Measurements from ENCODE around the gene TAX1BP1.
A peak's percentile ranks its signal among the peaks of the same experiment; 100 is the strongest.
"Not testable (repeated sequence)": the region's sequence is repeated elsewhere in the genome, so short reads cannot be mapped to it uniquely, and the experiment has no call there.

TAX1BP1 gene

GRCh38 chr7:27737616-27738015 lies 2.3 kb upstream of the TAX1BP1 start:
- DNase-seq (ENCODE audit: extremely low read depth in 1 of 2, low read depth in 1 of 2) = no peak

DNA sequence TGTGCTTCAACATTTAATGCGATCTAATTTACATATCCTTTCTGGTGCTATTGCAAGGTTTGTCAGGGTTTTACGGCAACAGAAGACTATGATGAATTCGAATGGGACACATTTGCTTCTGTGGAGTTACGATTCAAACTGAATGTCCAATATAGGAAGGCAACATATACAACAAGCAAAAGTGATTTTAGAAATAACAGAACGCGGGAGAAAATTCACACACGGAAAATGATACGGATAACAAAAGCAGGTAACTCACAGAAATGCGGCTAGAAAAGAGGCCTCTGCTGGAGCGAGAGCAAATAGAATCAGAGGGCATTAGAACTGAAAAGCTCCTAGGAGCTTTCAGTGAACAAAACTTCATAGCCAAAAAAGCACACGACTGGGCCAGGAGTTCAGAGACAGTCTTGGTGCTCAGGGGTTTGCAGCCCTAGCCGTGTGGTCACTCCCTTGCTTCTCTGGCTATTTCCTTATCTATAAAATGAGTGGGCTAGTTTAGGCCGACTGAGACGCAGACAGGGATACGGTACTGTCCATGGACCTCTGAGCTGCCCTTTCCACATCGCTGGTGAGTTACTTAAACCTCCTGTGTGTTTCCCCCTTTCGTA lies 557 bp upstream of the TAX1BP1 start:
- no peak for DNase-seq (ENCODE audit: extremely low read depth in 1 of 2, low read depth in 1 of 2)

GRCh38 chr7:27740449-27741086 lies 606 bp downstream of the TAX1BP1 start:
- peak; percentile 41 to 72 for DNase-seq (ENCODE audit: extremely low read depth in 1 of 2, low read depth in 1 of 2)

- not testable (repeated sequence) for DNase-seq (ENCODE audit: extremely low read depth in 1 of 2, low read depth in 1 of 2)
Observed at GRCh38 chr7:27742091-27742710, 2.2 kb downstream of the TAX1BP1 start.

- DNase-seq (ENCODE audit: extremely low read depth in 1 of 2, low read depth in 1 of 2) = no peak
Observed at GRCh38 chr7:27745064-27745583, 5.2 kb downstream of the TAX1BP1 start.

DNA sequence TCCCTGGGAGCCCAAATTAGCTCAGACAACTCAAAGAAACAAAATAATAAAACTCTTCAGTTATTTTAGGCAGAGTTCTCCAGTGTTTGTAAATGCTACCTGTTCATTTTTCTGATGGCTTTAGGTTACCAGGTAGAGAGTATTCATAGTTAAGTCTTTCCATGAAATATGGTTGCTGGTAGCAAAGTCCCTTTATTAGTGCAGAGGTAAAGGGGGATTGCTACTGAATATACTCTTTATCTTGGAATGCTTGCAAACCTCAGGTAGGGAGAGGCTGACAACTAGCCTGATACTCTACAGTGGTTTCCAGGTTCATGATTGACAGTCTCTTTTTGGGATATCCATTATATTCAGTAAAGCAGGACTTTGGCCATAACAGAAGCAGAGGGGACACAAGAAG lies 6.5 kb downstream of the TAX1BP1 start:
- DNase-seq (ENCODE audit: extremely low read depth in 1 of 2, low read depth in 1 of 2) = no peak

- DNase-seq (ENCODE audit: extremely low read depth in 1 of 2, low read depth in 1 of 2) = no peak
Observed at GRCh38 chr7:27746978-27747377, 7.0 kb downstream of the TAX1BP1 start.

- DNase-seq (ENCODE audit: extremely low read depth in 1 of 2, low read depth in 1 of 2) = no peak
Observed at GRCh38 chr7:27747589-27748368, 7.8 kb downstream of the TAX1BP1 start.

GRCh38 chr7:27750316-27750715 lies 10.4 kb downstream of the TAX1BP1 start:
- no peak for DNase-seq (ENCODE audit: extremely low read depth in 1 of 2, low read depth in 1 of 2)

DNA sequence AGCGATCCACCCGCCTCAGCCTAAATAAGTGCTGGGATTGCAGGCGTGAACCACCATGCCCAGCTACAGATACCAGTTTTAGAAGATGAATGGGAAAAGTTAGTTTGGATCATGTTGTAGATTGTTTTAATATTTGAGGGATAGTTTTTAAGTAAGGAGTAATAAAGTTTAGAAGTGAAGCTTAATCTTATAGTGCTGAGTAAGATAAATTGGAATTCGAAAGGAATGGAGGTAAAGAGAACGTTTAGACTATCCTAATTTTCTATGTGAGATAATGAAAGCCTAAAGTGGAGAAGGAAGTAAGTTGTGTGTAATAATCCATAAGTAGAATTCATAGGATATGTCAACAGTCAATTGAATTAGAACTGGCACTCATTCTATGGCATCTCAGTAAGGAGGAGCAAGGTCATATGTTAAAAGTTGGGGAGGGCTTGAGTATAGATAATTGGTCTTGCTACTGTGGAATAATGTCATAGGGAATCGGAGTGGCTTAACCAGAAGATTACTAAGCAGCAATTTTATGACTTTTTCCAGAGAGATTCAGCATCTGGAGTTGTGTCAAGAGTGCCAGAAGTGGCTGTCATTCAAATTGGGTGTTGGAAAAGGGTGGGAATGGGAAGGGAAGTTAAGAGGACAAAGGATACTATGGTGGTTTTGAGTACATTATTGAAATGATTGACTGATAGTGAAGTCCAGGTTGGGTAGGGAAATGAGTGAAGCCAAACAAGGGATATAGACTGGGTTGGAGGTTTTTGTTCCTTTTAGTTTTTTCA lies 12.1 kb downstream of the TAX1BP1 start:
- no peak for DNase-seq (ENCODE audit: extremely low read depth in 1 of 2, low read depth in 1 of 2)

GRCh38 chr7:27753863-27754262 lies 13.9 kb downstream of the TAX1BP1 start:
- no peak for DNase-seq (ENCODE audit: extremely low read depth in 1 of 2, low read depth in 1 of 2)

GRCh38 chr7:27756298-27756697 lies 16.3 kb downstream of the TAX1BP1 start:
- DNase-seq (ENCODE audit: extremely low read depth in 1 of 2, low read depth in 1 of 2) = no peak

GRCh38 chr7:27759491-27759890 lies 19.5 kb downstream of the TAX1BP1 start:
- DNase-seq (ENCODE audit: extremely low read depth in 1 of 2, low read depth in 1 of 2) = no peak

DNA sequence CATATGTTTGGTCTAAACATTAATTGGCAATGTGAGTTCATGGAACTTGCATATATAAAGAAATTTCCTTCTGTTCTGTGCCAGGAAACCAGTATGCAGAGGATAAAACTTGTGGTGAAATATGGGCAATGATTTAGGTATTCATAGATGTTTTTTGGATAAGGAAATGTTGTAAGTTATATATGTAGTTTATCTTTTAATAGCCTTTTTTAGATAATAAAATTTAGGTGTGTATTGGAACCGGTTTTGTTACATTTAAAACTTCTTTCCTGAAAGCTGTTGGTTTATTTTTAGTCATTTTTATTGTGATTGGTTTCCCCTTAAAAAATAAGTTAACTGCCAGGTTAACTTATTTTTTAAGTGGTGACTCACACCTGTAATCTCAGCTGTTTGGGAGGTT lies 22.1 kb downstream of the TAX1BP1 start:
- no peak for DNase-seq (ENCODE audit: extremely low read depth in 1 of 2, low read depth in 1 of 2)

DNA sequence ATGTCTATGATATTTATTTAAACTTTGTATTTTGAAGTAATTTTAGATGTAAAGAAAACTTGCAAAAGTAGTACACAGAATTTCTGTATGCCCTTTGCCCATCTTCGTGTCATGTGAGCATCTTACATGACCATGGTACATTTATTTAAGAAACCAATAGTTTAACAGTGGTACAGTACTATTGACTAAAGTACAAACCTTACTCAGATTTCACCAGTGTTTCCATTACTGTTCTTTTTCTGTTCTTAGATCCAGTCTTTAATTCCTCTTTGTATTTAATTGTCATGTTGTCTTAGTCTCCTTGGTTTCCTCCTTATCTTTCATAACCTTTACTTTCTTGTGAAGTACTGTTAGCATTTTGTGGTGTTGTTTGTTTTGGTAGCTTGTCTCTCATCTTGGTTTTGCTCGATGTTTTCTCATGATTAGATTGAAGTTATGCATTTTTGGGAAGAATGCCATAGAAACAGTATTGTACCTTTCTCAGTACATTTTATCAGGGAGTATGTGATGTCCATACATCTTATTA lies 24.1 kb downstream of the TAX1BP1 start:
- no peak for DNase-seq (ENCODE audit: extremely low read depth in 1 of 2, low read depth in 1 of 2)

DNA sequence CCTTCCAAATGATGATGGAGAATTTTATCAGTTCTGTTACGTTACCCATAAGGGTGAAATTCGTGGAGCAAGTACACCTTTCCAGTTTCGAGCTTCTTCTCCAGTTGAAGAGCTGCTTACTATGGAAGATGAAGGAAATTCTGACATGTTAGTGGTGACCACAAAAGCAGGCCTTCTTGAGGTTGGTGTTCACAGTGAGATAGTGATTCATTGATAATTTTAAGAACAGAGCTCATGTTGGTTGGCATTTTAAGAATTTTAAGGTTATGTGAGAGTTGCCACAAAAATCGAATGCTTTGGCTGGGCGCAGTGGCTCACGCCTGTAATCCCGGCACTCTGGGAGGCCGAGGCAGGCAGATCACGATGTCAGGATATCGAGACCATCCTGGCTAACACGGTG lies 25.9 kb downstream of the TAX1BP1 start:
- DNase-seq (ENCODE audit: extremely low read depth in 1 of 2, low read depth in 1 of 2) = no peak

DNA sequence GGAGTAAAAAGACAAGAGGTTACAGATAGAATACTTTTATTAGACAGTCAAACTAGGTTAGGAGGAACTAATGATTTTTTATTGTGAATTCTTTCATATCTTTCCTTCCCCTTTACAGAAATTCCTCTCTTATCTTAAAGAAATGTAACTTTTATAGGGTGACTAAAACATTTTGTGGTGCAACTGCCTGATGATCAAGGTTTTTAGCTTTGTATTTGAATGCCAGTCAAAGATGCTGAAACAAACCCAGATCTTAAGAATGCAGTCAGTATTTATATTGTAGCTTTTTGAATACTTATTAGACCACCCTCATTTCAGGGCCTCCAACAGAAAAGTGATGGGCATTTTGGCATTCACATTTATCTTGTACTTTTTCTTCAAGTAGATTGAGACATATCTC lies 27.4 kb downstream of the TAX1BP1 start:
- no peak for DNase-seq (ENCODE audit: extremely low read depth in 1 of 2, low read depth in 1 of 2)

DNA sequence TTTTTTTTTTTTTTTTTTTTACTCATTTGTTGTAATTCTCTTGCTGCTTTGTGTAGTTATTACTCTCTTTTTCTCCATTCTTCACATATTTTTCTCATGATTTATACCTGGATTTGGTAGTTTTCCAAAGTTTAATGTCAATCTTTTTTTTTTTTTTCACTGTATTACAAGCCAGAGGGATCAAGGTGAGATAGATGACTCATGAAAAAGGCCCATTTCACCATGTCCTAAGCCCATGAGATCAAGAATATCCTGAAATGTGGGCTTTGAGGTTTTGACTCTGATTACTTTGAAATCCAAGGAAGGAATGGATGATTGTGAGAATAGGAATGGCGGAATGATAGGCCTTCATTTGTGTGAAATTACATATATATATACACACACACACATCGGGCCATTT lies 31.1 kb downstream of the TAX1BP1 start:
- no peak for DNase-seq (ENCODE audit: extremely low read depth in 1 of 2, low read depth in 1 of 2)

DNA sequence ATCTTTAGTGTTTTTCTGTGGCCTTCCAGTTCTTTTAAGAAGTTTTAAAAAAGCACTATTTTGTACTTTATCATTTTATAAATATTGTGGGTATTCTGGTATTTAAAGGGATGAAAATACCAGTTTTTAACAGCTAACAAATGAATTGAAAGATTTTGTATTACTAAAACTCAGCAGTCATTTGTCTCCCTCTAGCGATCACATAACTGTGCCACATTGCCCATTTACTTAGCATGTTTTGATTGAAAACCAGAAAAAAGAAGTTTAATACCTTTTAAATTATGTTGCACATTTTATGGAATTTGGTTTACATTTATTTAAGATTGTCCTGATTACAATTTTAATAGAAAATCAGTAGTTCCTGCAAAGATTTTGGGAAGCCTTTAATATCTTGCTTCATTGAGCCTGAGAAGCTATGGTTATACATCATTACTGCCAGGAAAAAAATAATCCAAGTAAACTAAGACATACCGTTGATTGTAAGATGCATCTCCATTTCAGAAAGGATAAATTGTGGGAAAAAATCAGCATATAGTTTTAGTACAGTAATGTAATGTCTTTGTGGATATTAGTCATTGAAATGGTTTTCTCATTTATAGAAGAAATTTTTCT lies 34.9 kb downstream of the TAX1BP1 start:
- DNase-seq (ENCODE audit: extremely low read depth in 1 of 2, low read depth in 1 of 2) = no peak

GRCh38 chr7:27775782-27776181 lies 35.8 kb downstream of the TAX1BP1 start:
- DNase-seq (ENCODE audit: extremely low read depth in 1 of 2, low read depth in 1 of 2) = no peak

Measured in activated CD8-positive, alpha-beta memory T cell treated with anti-CD3 and anti-CD28 coated beads for 1 hour (primary cell).